Muscle of leg (tissue), 16 donors: Measurements from ENCODE around the gene NDP. TPM values are rescaled to one million over a fixed set of nuclear protein-coding genes. Genes with fewer than 3 reads are reported as not detected.

Experiments used
- DNase-seq: peaks from one replicate; pipeline ENCODE4 v3.0.0; 2013
- H3K27ac ChIP-seq: one replicate; pipeline ENCODE4 v1.5.1; 2013; ENCODE audit warnings: mild to moderate bottlenecking, low read length, control low read depth
- H3K27me3 ChIP-seq: one replicate; pipeline ENCODE4 v1.6.1; 2013; ENCODE audit warnings: low read length; ENCODE audit not compliant: control insufficient read depth, insufficient read depth
- H3K36me3 ChIP-seq: one replicate; pipeline ENCODE4 v1.6.1; 2013; ENCODE audit warnings: low read length; ENCODE audit not compliant: control insufficient read depth, insufficient read depth
- H3K4me1 ChIP-seq: one replicate; pipeline ENCODE4 v1.6.1; 2013; ENCODE audit warnings: low read length; ENCODE audit not compliant: control insufficient read depth, insufficient read depth
- H3K4me3 ChIP-seq: one replicate; pipeline ENCODE4 v1.5.1; 2013; ENCODE audit warnings: low read length, control low read depth
- H3K9me3 ChIP-seq: replicated peaks from 2 replicates; pipeline ENCODE4 v1.6.1; 2013; ENCODE audit warnings: low read depth, low read length; ENCODE audit not compliant: control insufficient read depth
- WGBS: methylation state at CpG from one replicate; pipeline ENCODE4 v1.1.5; 2013; ENCODE audit warnings: missing lambda C conversion rate; ENCODE audit not compliant: insufficient coverage; 5-methylcytosine and 5-hydroxymethylcytosine counted together
- long read RNA-seq, 11 donors: transcript quantifications; one replicate each; lab custom pipeline, GENCODE V29; 2026
- polyA plus RNA-seq, 8 donors: library from polyadenylated mRNA; unstranded; fragments of 120-200 nt; gene quantifications; one replicate each; pipeline versions ENCODE4 v1.2.1 to v1.2.3, GENCODE V29; 2013; ENCODE audit warnings: inconsistent platforms in 1 of 8, low replicate concordance in 1 of 8; ENCODE audit not compliant: insufficient read length in 8 of 8, insufficient read depth in 1 of 8
- total RNA-seq: library from RNA; stranded (reverse); fragments of 120-200 nt; gene quantifications from one replicate; pipeline ENCODE4 v1.2.4, GENCODE V29; 2013

The NDP gene, protein sequence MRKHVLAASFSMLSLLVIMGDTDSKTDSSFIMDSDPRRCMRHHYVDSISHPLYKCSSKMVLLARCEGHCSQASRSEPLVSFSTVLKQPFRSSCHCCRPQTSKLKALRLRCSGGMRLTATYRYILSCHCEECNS
- total RNA-seq (1.3 TPM), polyA plus RNA-seq (1 to 10 TPM in 7 of 8 donors, under 1 TPM in 1; 0.82 to 2.7 (median 1.6) TPM)
- long read RNA-seq, donor 1 = 0 reads
- long read RNA-seq, donor 2 = 0 reads
- long read RNA-seq, donor 3 = 0 reads
- long read RNA-seq, donor 4 = 0 reads
- long read RNA-seq, donor 5, partial matches to known transcripts = 0 of 2 reads
- long read RNA-seq, donor 5, other reads (novel, unspliced or antisense) = 0 of 2 reads
- long read RNA-seq, donor 6, partial matches to known transcripts = 0 of 3 reads
- long read RNA-seq, donor 6, other reads (novel, unspliced or antisense) = 0 of 3 reads
- long read RNA-seq, donor 7 = 0 reads
- long read RNA-seq, donor 8 = 0 reads
- long read RNA-seq, donor 9, partial matches to known transcripts = 0 of 2 reads
- long read RNA-seq, donor 9, other reads (novel, unspliced or antisense) = 0 of 2 reads
- long read RNA-seq, donor 10, partial matches to known transcripts = 0 of 2 reads
- long read RNA-seq, donor 10, other reads (novel, unspliced or antisense) = 0 of 2 reads
- long read RNA-seq, donor 11 = 0 reads

GRCh38 chrX:43973249-43974099, at the start of gene NDP:
TSS of gene NDP (minus strand) at chrX:43973390. CDS start at chrX:43958645, 14,745 bp downstream.
- DNase-seq = peak; percentile 16
- H3K9me3 ChIP-seq = no peaks in the 10 kb centered on the region
- H3K36me3 ChIP-seq = no peaks in the 10 kb centered on the region
- 21% methylated on average over 11 of the region's 28 CpGs for WGBS
- peak within 1 kb of the TSS; percentile 23 for H3K4me3 ChIP-seq
- no peak within 1 kb of the TSS for H3K27ac ChIP-seq
- peaks cover 48% of the 10 kb centered on the region for H3K27me3 ChIP-seq
- H3K4me1 ChIP-seq = peaks cover 3% of the 10 kb centered on the region

DNA sequence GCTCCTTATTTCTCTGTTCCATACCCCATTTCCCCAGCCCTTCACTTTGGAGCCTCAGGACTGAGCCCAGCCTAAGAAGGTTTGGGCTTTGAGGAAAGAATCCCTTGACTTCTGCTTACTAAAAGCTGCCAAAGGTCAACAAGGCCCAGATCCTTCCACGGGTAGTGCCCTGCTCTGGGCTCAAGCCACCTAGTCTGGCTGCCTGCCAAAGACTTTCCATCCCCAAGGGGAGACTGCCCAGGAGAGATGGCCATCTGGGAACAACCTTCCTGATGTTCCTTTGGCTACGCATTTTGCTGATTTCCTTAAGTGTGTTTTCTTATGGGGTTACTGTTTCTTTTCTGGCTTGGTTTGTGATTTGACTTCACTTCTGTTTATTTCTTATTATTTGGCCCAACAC, 49.8 kb upstream of the NDP start:
- H3K27ac ChIP-seq = no peak overlapping the region
- peaks cover 4% of the 10 kb centered on the region for H3K27me3 ChIP-seq
- WGBS = 29% methylated on average over 1 of the region's 2 CpGs
- H3K4me3 ChIP-seq = no peak overlapping the region
- no peaks in the 10 kb centered on the region for H3K9me3 ChIP-seq
- no peaks in the 10 kb centered on the region for H3K4me1 ChIP-seq
- no peaks in the 10 kb centered on the region for H3K36me3 ChIP-seq
- DNase-seq = no peak

DNA sequence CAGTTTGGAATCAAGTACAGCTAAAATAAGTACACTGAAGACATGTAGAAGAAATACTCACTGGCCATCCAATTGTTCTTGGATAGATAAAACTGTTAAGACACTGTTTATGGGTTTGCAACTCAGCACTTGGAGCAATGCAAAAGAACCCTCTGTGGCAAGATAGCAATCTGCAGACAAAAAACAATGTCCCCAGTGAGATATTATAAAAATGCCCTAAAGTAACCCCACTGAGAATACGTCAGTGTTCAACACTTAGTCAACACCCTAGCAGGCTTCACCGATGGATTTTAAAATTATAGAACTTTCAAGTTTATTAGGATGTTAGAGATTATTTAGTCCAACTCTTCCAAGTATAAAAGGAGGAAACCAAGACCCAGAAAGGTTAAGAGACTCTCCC, 47.5 kb upstream of the NDP start:
- no peak for DNase-seq
- no CpG with 5 or more reads among the region's 2 CpGs for WGBS
- no peaks in the 10 kb centered on the region for H3K4me1 ChIP-seq
- H3K4me3 ChIP-seq = no peak overlapping the region
- H3K36me3 ChIP-seq = no peaks in the 10 kb centered on the region
- H3K9me3 ChIP-seq = no peaks in the 10 kb centered on the region
- H3K27ac ChIP-seq = no peak overlapping the region
- peaks cover 4% of the 10 kb centered on the region for H3K27me3 ChIP-seq

DNA sequence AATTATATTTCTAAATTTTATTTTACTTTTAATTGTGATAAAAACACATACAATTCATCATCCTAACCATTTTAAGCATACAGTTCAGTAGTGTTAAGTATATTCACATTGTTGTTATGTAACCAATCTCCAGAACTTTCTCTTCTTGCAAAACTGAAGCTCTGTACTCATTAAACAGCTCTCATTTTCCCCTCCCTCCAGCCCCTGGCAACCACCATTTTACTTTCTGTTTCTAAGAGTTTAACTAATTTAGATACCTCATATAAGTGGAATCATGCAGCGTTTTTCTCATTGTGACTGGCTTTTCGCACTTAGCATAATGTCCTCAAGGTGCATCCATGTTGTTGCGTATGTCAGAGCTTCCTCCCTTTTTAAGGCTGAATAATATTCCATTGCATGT, 46.7 kb upstream of the NDP start:
- no peak overlapping the region for H3K27ac ChIP-seq
- no peaks in the 10 kb centered on the region for H3K36me3 ChIP-seq
- WGBS = 100% methylated on average over 1 of the region's 3 CpGs
- peaks cover 6% of the 10 kb centered on the region for H3K27me3 ChIP-seq
- H3K4me1 ChIP-seq = no peaks in the 10 kb centered on the region
- no peaks in the 10 kb centered on the region for H3K9me3 ChIP-seq
- no peak for DNase-seq
- H3K4me3 ChIP-seq = no peak overlapping the region

GRCh38 chrX:44017676-44018075, 44.5 kb upstream of the NDP start:
- DNase-seq = no peak
- Histone ChIP-seq H3K4me3 (no peak overlapping the region), H3K4me1 (no peaks in the 10 kb centered on the region), H3K27me3 (peaks cover 5% of the 10 kb centered on the region), H3K36me3 (no peaks in the 10 kb centered on the region), H3K27ac (no peak overlapping the region), H3K9me3 (no peaks in the 10 kb centered on the region)
- WGBS = no CpG with 5 or more reads among the region's 3 CpGs

- no peaks in the 10 kb centered on the region for H3K9me3 ChIP-seq
- no CpG with 5 or more reads among the region's 4 CpGs for WGBS
- no peaks in the 10 kb centered on the region for H3K36me3 ChIP-seq
- no peak for DNase-seq
- peaks cover 7% of the 10 kb centered on the region for H3K27me3 ChIP-seq
- no peaks in the 10 kb centered on the region for H3K4me1 ChIP-seq
- no peak overlapping the region for H3K27ac ChIP-seq
- H3K4me3 ChIP-seq = no peak overlapping the region
Observed at GRCh38 chrX:44016906-44017305, 43.7 kb upstream of the NDP start.

DNA sequence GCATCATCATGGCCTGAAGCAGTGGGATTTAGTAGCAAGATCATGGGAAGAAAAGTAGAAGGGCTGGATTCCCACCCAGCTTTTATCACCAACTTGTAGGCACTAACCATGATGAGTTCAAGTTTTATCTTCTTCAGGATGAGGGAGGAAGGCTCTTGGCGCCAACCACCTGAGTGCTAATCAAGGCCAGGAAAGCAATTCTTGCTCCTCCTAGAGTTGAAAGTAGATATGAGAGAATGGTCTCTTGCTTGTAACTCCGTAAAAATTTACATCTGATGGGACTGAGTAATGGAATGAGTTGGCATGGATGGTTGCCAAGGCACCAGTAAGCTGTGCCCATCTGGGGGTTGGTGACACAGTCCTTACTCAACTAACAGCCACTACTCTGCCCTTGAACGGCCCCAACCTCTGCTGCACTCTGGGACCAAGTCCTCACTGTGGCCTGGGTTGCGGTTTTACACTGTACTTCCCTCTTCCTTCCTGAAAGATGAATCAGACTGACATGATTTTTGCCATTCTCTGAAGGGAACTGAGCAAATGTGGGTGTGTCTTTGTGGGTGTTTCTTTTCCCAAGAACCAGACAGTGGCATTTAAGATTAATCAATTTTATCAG, 39.4 kb upstream of the NDP start:
- H3K4me1 ChIP-seq = no peaks in the 10 kb centered on the region
- no peaks in the 10 kb centered on the region for H3K9me3 ChIP-seq
- no peaks in the 10 kb centered on the region for H3K36me3 ChIP-seq
- peaks cover 7% of the 10 kb centered on the region for H3K27me3 ChIP-seq
- peak; percentile 18 for DNase-seq
- 38% methylated on average over 1 of the region's 4 CpGs for WGBS
- no peak overlapping the region for H3K4me3 ChIP-seq
- no peak overlapping the region for H3K27ac ChIP-seq

GRCh38 chrX:44011506-44011905, 38.3 kb upstream of the NDP start:
- no peaks in the 10 kb centered on the region for H3K9me3 ChIP-seq
- no peak overlapping the region for H3K4me3 ChIP-seq
- H3K27ac ChIP-seq = no peak overlapping the region
- no peaks in the 10 kb centered on the region for H3K36me3 ChIP-seq
- DNase-seq = no peak
- no peaks in the 10 kb centered on the region for H3K4me1 ChIP-seq
- WGBS = 35% methylated on average over 3 of the region's 3 CpGs
- H3K27me3 ChIP-seq = peaks cover 7% of the 10 kb centered on the region

DNA sequence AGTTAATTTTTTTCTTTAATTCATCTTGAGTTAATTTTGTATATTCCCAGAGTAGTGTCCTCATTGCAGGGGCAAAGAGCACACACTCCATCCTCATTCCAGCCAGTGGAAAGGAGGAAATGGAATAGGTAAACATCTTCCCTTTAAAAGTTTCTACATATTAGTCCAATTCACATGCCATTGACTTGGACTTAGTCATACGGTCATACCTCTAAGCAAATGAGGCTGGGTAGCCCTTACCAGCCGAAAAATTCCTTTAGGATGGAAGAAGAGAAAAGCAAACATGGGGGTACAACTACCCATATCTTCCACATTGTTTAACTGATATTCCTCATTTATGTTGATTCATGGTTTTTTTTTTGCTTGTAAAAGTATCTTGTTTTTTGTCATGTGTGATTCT, 37.4 kb upstream of the NDP start:
- Histone ChIP-seq H3K9me3 (no peaks in the 10 kb centered on the region), H3K27me3 (peaks cover 7% of the 10 kb centered on the region), H3K36me3 (no peaks in the 10 kb centered on the region), H3K27ac (no peak overlapping the region), H3K4me3 (no peak overlapping the region), H3K4me1 (no peaks in the 10 kb centered on the region)
- no peak for DNase-seq
- WGBS = no CpG with 5 or more reads among the region's 2 CpGs
